RCC 7860 (cell line): ENCODE measurements around the gene ETFA.
A peak's percentile ranks its signal among the peaks of the same experiment; 100 is the strongest.

ENCODE experiments used
- DNase-seq: peaks from one replicate; pipeline ENCODE4 v3.0.0-alpha.2; 2015; ENCODE audit warnings: low spot score
- FAIRE-seq: peaks from 2 replicates; lab custom pipeline; 2012; peaks lifted over from hg19 to GRCh38; lab: Jason Lieb, UNC

The ETFA gene

GRCh38 chr15:76340803-76341365 lies 29.6 kb upstream of the ETFA start:
- FAIRE-seq, result no peak
- no peak for DNase-seq

DNA sequence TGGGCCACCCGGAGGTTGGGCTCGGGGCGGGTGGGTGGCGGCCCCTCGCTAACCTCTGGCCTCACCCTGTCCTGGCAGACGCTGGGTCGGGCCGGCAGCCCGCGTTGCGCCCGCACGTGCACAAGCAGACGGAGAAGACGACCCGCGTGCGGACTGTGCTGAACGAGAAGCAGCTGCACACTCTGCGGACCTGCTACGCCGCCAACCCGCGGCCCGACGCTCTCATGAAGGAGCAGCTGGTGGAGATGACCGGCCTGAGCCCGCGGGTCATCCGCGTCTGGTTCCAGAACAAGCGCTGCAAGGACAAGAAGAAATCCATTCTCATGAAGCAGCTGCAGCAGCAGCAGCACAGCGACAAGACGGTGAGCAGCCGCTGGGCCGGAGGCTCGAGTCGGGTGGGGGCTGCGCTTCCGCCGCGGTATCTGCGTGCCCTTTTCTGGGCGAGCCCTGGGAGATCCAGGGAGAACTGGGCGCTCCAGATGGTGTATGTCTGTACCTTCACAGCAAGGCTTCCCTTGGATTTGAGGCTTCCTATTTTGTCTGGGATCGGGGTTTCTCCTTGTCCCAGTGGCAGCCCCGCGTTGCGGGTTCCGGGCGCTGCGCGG lies 29.0 kb upstream of the ETFA start:
- no peak for FAIRE-seq
- DNase-seq, result no peak

DNA sequence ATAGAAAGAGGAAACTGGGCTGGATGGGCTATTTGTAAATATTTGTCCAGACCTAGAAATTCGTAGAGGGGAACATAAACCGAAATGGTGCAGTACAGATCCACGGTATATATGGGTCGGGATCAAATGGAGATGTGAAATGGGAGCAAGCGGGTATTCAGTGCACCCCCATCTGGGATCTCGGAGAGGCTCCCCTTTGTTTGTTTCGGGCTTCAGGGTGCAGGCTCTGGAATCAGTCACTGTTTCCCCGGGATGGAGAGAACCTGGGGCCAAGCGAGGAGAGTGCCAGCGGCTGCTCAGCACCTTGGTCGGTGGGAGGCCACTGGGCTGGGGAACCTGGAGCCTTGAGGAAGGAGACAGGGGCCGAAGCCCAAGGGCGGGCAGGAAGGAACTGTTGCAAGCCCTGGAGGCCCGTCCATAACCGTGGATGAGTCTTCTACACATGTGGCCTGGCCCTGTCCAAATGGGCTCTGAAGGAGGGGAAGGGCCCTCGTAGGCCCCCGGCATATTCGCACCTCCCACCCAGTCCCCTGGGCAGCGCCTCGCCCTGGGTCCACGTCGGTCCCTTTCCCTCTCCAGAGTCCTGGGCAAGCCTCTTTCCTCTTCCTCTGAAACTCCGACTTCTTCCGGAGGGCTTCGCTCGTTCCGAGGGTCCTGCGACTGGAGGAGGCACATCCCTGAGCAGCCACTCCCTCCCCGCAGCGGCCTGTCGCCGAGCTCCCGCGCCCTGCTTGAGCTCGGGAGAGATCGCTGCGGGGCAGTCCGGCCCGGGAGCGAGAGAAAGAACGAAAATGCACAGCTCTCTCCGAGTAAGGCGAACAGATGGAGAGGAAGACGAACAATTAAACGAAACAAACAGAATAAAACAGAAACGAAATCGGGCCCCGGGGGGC lies 28.3 kb upstream of the ETFA start:
- no peak for DNase-seq
- FAIRE-seq, result no peak

GRCh38 chr15:76338486-76339304 lies 27.4 kb upstream of the ETFA start:
- DNase-seq (no peak), FAIRE-seq (no peak)

GRCh38 chr15:76337696-76338485 lies 26.6 kb upstream of the ETFA start:
- no peak for FAIRE-seq
- DNase-seq, result no peak

- DNase-seq, result no peak
- no peak for FAIRE-seq
Measured at GRCh38 chr15:76337059-76337695, 25.9 kb upstream of the ETFA start.

DNA sequence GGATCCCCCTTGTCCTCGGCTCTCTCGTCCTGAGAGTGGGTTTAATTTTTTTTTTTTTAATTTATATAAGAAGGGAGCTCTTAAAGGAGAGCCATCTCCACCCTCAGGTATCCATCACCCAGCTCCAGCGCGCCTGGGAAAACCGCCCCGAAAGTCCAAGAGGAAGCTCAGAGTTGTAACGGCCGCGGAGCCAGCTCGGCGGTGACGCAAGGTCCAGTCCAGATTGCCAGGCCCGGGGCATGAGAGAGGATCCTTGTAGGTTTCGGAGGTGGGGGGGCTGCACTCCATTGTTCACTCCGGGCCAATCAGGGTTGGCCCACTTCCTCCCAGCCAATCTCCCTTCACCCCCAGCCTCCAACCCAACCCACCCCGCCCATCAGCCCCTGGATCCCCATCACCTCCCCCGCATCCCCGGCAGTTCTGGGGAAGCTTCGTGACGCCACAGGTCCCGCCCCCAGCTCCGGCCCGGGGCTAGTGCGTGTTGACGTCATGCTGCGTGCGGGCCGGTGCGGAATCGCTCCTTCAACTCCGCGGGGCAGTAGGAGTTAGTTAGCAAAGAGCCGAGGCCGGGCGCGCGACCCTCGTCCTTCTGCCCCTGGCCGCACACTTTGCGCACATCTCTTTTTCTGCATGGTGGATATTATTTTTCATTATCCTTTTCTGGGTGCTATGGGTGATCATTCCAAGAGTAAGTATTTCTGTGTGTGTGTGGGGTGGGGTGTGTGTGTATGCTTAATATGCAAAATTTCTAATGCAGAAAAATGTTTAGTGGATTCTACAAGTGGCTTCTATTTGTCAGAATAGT lies 25.2 kb upstream of the ETFA start, which contains the start of gene ISL2:
Gene ISL2, plus strand, starts transcription at position 520 of the 805 bp plus-strand sequence. Its CDS starts 111 bp downstream, at position 631.
- DNase-seq, result peak; percentile 48
- FAIRE-seq, result no peak

- no peak for FAIRE-seq
Measured at GRCh38 chr15:76335307-76336253, 24.3 kb upstream of the ETFA start.

GRCh38 chr15:76334438-76335306 lies 23.4 kb upstream of the ETFA start:
- FAIRE-seq (no peak), DNase-seq (no peak)

More at GRCh38 chr15:76335307-76336253, 24.3 kb upstream of the ETFA start:
- no peak for DNase-seq

DNA sequence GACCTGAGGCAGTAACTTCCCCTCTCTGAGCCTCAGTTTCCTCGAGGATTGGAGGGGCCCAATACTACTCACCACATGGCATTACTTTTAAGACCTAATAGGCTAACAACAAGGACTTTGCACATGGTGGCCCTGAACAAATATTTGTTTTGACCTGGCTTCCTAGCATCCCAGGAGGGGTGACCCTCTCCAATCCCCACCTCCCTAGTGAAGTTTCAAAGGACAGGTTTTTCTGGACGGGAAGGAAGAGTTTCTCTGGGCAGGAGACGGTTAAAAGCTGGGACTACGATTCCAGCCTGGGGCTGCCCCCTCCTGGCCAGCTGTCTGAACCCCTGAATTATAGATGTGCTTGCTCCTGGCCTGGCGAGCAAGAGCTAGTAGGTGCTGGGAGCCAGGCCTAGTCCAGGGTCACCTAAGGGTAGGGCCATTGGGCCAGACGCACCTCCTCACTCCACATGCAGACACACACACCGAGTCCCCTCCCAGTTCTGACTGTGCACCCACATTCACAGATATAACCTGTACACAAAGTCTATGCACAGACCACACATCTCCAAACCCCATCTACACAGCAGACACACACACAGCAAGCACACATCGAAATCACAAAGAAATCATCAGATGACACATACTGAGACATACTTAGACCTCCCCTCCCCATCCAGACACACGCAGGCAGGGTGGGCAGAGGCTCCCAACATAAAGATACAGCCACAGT lies 22.6 kb upstream of the ETFA start:
- FAIRE-seq (no peak), DNase-seq (no peak)

DNA sequence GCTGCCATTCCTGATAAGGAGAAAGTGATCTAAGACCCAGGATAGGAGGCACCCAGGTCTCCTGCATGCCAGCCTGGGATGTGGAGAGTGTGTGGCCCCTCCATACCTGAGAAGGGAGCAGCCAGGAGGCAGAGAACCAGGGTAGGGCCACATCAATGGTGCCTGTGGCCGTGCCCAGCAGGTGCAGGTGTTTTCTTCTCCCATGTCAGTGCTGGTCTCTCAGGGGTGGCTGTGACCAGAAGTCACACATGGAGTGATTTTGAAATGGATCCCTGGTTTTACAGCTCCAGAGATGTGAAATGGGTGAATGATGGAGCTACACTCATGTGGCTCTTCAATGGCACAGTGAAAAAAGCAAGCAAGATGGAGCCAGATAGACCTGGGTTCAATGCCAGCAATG lies 22.0 kb upstream of the ETFA start:
- FAIRE-seq, result no peak
- no peak for DNase-seq

GRCh38 chr15:76332796-76333195 lies 21.5 kb upstream of the ETFA start:
- FAIRE-seq (no peak), DNase-seq (no peak)

DNA sequence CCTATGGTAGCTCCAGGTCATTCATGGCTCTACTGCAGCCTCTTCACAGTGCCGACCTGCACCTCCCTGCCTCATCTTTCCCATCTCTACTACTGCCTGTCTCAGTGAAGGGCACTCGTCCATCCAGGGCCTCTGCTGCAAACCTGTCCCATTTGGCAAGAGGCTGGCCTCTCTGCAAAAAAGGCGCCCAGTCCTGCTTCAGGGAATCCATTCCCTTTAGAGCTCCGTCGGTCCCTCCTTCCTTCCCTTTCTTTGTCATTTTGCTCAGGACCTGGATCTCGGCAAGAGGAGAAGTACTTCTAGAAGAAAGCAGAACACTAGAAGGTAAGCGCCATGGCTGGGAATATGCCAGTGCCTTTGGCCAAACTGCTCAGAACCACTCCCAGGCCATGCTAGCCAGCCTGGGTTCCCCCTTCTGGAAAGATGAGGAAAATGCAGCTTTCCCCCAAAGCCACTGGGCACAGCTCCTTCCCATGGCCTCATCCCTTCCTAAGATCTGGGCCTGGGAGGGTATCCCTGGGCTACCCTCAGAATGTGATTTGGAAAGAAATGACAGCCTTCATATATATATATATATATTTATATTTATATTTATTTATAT lies 18.9 kb upstream of the ETFA start:
- FAIRE-seq (no peak), DNase-seq (no peak)

GRCh38 chr15:76328958-76329357 lies 17.7 kb upstream of the ETFA start:
- FAIRE-seq (no peak), DNase-seq (peak; percentile 41)

- FAIRE-seq (no peak), DNase-seq (no peak)
Measured at GRCh38 chr15:76328106-76328696, 16.9 kb upstream of the ETFA start.
